Measurements from ENCODE around the gene VRK2. TPM values are rescaled to one million over a fixed set of nuclear protein-coding genes. Genes with fewer than 3 reads are reported as not detected.

The VRK2 gene
- total and polyA plus RNA-seq, 10 of the 15 experiments (the other 5 are each of a cell fraction or from before 2014, with no cell fraction given) = 26.5 to 78.0 (median 57.3) TPM

DNA sequence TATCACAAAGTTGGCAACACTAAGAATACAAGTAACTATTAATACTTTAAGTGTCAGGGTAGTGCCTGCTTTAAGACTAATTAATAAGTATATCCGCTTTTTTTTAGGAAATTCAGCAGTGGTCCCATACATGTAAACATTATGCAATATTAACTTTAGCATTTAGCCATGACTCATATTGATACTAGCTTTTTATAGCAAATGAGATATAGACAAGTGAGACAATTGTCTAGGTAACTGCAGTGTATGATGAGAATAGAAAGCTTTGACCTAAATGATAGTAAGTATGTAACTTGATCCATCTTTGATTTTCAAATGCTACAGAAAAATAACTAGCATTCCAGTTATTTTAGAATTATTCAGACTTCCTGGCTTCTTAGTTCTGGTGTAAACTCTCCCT, 27.4 kb upstream of the VRK2 start (continued):
- TF ChIP-seq, protein P1, sequence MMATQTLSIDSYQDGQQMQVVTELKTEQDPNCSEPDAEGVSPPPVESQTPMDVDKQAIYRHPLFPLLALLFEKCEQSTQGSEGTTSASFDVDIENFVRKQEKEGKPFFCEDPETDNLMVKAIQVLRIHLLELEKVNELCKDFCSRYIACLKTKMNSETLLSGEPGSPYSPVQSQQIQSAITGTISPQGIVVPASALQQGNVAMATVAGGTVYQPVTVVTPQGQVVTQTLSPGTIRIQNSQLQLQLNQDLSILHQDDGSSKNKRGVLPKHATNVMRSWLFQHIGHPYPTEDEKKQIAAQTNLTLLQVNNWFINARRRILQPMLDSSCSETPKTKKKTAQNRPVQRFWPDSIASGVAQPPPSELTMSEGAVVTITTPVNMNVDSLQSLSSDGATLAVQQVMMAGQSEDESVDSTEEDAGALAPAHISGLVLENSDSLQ (IDR thresholded peaks at IDR 0.05) = no peak
- TF ChIP-seq, protein P2, sequence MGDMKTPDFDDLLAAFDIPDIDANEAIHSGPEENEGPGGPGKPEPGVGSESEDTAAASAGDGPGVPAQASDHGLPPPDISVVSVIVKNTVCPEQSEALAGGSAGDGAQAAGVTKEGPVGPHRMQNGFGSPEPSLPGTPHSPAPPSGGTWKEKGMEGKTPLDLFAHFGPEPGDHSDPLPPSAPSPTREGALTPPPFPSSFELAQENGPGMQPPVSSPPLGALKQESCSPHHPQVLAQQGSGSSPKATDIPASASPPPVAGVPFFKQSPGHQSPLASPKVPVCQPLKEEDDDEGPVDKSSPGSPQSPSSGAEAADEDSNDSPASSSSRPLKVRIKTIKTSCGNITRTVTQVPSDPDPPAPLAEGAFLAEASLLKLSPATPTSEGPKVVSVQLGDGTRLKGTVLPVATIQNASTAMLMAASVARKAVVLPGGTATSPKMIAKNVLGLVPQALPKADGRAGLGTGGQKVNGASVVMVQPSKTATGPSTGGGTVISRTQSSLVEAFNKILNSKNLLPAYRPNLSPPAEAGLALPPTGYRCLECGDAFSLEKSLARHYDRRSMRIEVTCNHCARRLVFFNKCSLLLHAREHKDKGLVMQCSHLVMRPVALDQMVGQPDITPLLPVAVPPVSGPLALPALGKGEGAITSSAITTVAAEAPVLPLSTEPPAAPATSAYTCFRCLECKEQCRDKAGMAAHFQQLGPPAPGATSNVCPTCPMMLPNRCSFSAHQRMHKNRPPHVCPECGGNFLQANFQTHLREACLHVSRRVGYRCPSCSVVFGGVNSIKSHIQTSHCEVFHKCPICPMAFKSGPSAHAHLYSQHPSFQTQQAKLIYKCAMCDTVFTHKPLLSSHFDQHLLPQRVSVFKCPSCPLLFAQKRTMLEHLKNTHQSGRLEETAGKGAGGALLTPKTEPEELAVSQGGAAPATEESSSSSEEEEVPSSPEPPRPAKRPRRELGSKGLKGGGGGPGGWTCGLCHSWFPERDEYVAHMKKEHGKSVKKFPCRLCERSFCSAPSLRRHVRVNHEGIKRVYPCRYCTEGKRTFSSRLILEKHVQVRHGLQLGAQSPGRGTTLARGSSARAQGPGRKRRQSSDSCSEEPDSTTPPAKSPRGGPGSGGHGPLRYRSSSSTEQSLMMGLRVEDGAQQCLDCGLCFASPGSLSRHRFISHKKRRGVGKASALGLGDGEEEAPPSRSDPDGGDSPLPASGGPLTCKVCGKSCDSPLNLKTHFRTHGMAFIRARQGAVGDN (IDR thresholded peaks at IDR 0.05) = no peak
- TF ChIP-seq ZNF217 (IDR thresholded peaks at IDR 0.05) = 0 out of 2 replicates have a peak, but pooled peaks have one; percentile 45
- no peak for TF ChIP-seq CHD1 (IDR thresholded peaks at IDR 0.05; ENCODE audit: low read depth, low read length)
- TF ChIP-seq FOXK2 (IDR thresholded peaks at IDR 0.05) = no peak
- TF ChIP-seq ZNF24 (IDR thresholded peaks at IDR 0.05) = 0 out of 2 replicates have a peak, but pooled peaks have one; percentile 21
- peak; percentile 86 for TF ChIP-seq ATF7 (IDR thresholded peaks at IDR 0.05; ENCODE audit: low read depth)
- no peak for TF ChIP-seq NFXL1 (IDR thresholded peaks at IDR 0.05; ENCODE audit: borderline replicate concordance)
- no peak for TF ChIP-seq ZBED1 (IDR thresholded peaks at IDR 0.05; ENCODE audit: borderline replicate concordance)
- no peak for TF ChIP-seq SIX5 (IDR thresholded peaks at IDR 0.05; ENCODE audit: low read depth, low read length, severe bottlenecking)
- TF ChIP-seq, protein P3, sequence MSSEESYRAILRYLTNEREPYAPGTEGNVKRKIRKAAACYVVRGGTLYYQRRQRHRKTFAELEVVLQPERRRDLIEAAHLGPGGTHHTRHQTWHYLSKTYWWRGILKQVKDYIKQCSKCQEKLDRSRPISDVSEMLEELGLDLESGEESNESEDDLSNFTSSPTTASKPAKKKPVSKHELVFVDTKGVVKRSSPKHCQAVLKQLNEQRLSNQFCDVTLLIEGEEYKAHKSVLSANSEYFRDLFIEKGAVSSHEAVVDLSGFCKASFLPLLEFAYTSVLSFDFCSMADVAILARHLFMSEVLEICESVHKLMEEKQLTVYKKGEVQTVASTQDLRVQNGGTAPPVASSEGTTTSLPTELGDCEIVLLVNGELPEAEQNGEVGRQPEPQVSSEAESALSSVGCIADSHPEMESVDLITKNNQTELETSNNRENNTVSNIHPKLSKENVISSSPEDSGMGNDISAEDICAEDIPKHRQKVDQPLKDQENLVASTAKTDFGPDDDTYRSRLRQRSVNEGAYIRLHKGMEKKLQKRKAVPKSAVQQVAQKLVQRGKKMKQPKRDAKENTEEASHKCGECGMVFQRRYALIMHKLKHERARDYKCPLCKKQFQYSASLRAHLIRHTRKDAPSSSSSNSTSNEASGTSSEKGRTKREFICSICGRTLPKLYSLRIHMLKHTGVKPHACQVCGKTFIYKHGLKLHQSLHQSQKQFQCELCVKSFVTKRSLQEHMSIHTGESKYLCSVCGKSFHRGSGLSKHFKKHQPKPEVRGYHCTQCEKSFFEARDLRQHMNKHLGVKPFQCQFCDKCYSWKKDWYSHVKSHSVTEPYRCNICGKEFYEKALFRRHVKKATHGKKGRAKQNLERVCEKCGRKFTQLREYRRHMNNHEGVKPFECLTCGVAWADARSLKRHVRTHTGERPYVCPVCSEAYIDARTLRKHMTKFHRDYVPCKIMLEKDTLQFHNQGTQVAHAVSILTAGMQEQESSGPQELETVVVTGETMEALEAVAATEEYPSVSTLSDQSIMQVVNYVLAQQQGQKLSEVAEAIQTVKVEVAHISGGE (CRISPR knock-in tag; IDR thresholded peaks at IDR 0.05) = no peak
- TF ChIP-seq TCF7 (IDR thresholded peaks at IDR 0.05; ENCODE audit: borderline replicate concordance) = no peak
- no peak for TF ChIP-seq POLR2AphosphoS5 (IDR thresholded peaks at IDR 0.05; ENCODE audit: low read length)
- TF ChIP-seq, protein P4, sequence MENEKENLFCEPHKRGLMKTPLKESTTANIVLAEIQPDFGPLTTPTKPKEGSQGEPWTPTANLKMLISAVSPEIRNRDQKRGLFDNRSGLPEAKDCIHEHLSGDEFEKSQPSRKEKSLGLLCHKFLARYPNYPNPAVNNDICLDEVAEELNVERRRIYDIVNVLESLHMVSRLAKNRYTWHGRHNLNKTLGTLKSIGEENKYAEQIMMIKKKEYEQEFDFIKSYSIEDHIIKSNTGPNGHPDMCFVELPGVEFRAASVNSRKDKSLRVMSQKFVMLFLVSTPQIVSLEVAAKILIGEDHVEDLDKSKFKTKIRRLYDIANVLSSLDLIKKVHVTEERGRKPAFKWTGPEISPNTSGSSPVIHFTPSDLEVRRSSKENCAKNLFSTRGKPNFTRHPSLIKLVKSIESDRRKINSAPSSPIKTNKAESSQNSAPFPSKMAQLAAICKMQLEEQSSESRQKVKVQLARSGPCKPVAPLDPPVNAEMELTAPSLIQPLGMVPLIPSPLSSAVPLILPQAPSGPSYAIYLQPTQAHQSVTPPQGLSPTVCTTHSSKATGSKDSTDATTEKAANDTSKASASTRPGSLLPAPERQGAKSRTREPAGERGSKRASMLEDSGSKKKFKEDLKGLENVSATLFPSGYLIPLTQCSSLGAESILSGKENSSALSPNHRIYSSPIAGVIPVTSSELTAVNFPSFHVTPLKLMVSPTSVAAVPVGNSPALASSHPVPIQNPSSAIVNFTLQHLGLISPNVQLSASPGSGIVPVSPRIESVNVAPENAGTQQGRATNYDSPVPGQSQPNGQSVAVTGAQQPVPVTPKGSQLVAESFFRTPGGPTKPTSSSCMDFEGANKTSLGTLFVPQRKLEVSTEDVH (IDR thresholded peaks at IDR 0.05; ENCODE audit: low read depth, partially characterized antibody) = no peak
- TF ChIP-seq ZNF207 (IDR thresholded peaks at IDR 0.05; ENCODE audit: borderline replicate concordance) = no peak
- no peak for TF ChIP-seq STAT3 (IDR thresholded peaks at IDR 0.05; ENCODE audit: low read depth, low read length)
